LNCaP clone FGC (cell line): ENCODE results near the gene POLN.

Source experiments
- DNase-seq: peaks from one replicate; pipeline ENCODE4 v3.0.0-alpha.2; 2011; ENCODE audit warnings: low read depth
- H3K4me3 ChIP-seq: 2 replicates; pipeline ENCODE4 v1.5.1; 2011; ENCODE audit warnings: mild to moderate bottlenecking, low read depth, low read length, control low read depth
- TF ChIP-seq, protein P1 (sequence below): IDR thresholded peaks from 2 replicates; pipeline ENCODE4 v1.5.1; 2012; ENCODE audit warnings: mild to moderate bottlenecking; ENCODE audit not compliant: control insufficient read depth, insufficient read depth; ENCODE audit errors: extremely low read depth

POLN gene

DNA sequence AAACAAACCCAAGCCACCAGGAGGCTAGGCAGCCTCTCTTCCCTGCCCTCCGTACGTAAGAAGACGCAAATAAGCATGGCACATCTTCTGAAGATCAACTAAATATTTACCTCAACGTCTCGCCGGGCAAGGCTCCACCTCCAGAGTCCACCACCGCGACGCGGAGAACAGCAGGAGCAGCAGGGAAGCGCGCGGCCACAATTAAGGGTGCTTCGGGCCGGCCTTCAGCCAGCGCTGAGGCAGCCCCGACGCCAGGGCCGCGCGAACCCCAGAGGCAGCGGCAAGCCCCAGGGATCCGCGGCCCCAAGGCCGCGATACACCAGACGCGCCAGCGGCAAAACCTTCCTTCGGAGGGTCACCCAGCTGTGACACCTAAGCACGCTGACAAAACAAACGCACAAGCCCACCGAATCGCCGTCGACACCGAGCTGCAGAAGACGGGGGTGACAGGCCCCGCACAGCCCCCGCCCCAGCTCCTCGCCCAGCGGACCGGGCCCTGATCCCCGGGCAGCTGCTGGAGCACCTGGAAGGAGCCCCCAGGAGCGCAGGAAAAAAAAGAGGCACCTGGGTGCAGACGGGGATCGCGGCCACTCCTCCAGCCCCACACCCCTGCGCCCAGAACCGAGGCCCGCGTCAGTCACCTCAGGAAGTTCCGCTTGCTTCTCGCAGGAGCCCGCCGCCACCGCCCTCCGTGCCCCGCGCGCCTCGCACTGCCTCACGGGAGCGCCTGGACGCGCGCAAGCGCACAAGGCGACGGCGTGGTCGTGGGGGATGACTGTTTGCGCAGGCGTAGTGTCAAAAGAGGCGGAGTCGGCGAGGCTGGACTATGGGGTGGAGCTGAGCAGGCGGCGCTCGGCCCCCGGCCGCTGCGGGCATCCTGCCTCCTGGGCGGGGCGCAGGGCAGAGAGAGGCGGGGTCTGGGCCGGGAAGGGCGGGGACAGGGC, at the start of gene POLN, which contains the start of gene HAUS3:
Gene POLN (minus strand): TSS at position 712 of the 944 bp plus-strand sequence. CDS start 12,890 bp downstream, outside the sequence.
Gene HAUS3 (minus strand): TSS at position 712 of the 944 bp plus-strand sequence. CDS start 1,175 bp downstream, outside the sequence.
- peak; percentile 87 for DNase-seq

DNA sequence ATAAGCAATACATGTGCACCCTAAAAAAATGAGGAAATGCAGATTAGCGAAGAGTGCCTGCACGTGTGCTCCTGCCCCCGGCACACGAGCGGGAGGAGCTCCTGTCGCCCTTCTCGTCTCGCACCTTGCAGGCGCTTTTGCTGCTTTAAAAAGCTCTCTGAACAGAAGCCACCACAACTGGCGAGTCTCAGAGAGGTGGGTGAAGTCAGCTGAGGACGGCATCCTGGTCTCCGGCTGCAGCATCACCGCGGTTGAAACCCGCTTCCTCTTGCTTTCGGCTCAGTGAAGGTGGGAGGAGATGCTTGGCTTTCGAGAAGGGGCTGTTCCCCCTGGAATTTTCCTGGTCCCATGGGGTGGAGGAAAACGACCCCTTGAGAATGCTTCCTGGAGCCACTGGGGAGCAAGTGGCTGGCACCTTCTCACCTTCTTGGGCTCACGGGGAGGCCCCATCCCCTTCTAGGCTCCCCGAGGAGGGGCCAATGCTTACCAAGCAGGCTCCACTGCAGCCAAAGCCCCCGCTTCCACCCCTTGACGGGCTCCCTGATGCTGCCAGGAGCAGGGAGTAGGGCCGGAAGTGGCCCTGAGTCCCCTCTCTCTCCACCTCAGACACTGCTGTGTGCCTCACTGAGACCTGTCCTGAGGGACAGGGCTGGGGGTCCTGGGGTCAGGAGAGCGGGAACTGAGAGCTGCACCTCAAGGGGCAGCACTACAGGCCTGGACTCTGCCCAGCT, 49.2 kb upstream of the POLN start:
- DNase-seq, result no peak
- TF ChIP-seq, protein P1, sequence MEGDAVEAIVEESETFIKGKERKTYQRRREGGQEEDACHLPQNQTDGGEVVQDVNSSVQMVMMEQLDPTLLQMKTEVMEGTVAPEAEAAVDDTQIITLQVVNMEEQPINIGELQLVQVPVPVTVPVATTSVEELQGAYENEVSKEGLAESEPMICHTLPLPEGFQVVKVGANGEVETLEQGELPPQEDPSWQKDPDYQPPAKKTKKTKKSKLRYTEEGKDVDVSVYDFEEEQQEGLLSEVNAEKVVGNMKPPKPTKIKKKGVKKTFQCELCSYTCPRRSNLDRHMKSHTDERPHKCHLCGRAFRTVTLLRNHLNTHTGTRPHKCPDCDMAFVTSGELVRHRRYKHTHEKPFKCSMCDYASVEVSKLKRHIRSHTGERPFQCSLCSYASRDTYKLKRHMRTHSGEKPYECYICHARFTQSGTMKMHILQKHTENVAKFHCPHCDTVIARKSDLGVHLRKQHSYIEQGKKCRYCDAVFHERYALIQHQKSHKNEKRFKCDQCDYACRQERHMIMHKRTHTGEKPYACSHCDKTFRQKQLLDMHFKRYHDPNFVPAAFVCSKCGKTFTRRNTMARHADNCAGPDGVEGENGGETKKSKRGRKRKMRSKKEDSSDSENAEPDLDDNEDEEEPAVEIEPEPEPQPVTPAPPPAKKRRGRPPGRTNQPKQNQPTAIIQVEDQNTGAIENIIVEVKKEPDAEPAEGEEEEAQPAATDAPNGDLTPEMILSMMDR, result no peak
- no peak overlapping the region for H3K4me3 ChIP-seq

More for the DNA sequence above, at the start of gene POLN, which contains the start of gene HAUS3:
- TF ChIP-seq, protein P1, result no peak
- H3K4me3 ChIP-seq, result peak within 1 kb of the TSS; percentile 83

DNA sequence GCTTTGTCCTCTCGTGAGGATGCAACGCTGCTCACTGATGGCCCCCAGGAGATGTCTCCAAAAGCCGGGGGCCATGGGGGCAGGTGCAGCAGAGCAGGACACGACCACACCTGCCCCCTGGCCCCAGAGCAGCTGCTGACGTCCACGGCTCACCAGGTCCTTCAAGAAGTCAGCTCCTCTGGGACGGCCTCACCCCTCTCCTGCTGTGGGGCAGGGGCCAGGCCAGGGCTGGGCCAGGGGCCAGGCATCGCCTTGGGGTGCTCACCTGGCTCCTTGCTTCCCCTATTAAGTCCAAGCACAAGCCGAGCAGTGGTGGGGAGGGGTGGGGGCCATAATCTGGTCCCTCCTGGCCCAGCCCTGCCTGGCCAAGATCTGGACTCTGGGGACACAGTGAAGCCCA, 48.6 kb upstream of the POLN start:
- TF ChIP-seq, protein P1, result no peak
- H3K4me3 ChIP-seq, result no peak overlapping the region
- no peak for DNase-seq

DNA sequence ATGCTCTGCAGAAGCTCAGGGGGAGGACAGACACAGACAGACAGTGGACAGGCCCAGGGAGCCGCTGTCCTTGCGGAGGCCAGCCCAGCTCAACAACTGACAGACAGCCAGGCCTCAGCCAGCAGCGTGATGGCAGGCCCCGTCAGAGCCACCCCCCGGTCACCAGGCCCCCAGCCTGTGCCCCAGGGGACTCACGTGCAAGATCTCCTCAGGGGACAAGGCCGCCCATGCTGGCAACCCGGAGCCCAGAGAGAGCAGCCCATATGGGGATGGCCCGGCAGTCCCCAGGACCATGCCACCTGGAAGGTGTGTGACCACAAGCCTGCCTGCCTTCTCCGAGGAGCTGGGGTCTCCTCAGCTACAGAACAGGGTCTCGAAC, 48.0 kb upstream of the POLN start:
- TF ChIP-seq, protein P1, result no peak
- no peak overlapping the region for H3K4me3 ChIP-seq
- DNase-seq, result no peak

DNA sequence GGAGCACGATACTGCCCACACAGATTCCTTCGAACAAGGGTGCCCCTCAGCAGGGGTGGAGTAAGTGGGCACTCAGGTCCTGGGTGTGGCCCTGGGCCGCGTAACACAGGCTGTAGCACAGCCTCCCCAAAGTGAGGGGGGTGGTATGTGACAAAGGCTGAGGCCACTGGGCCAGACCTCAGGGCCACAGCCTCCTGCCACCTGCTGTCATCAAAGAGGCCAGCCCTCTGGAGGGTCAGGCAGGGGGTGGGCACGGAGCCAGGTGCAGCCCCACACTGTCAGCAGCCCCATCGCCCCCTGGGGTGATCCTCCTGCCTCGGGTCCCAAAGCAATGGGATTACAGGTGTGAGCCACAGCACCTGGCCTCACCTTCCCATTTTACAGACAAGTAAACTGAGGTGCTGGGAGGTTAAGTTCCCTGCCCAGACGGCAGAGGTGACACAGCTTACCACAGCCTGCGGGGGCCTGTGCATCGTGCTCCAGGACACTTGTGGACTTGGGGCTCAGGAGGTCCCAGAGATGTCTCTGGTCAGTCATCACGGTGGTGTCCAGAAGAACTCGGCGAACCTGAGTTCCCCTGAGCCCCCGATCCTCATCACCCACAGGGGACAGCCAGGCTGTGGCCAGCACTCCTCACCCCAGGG, 47.5 kb upstream of the POLN start:
- TF ChIP-seq, protein P1, result no peak
- H3K4me3 ChIP-seq, result no peak overlapping the region
- DNase-seq, result no peak

DNA sequence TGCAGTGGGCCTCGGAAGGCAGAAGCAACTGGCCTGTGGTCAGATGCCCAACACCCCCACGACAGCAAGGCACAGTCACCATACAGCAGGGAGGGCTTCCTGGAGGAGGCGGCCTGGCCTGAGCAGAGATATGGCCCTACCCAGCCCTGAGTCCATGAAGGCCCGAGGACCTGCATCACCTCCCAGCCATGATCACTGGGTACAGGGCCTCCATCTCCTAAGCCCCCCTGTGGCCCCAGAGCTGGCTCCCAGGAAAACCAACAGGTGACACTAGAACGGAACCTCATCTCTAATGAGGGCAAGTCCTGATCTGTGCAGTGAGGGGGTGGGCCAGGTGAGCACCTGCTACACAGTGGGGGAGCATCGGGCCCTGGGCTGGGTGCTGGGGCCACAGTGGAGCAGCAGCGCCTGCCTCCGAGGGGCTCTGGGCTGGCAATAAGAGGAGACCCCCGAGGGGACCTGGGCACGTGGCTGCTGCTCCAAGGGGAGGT, 46.2 kb upstream of the POLN start:
- no peak for DNase-seq
- H3K4me3 ChIP-seq, result no peak overlapping the region
- TF ChIP-seq, protein P1, result no peak
